ENCODE measurements around the gene LPGAT1. TPM values are rescaled to one million over a fixed set of nuclear protein-coding genes. Genes with fewer than 3 reads are reported as not detected.
A peak's percentile ranks its signal among the peaks of the same experiment; 100 is the strongest.

LPGAT1 gene
- total and polyA plus RNA-seq, 4 experiments from 2014 or later: 13.1 to 31.1 (median 30.4) TPM

DNA sequence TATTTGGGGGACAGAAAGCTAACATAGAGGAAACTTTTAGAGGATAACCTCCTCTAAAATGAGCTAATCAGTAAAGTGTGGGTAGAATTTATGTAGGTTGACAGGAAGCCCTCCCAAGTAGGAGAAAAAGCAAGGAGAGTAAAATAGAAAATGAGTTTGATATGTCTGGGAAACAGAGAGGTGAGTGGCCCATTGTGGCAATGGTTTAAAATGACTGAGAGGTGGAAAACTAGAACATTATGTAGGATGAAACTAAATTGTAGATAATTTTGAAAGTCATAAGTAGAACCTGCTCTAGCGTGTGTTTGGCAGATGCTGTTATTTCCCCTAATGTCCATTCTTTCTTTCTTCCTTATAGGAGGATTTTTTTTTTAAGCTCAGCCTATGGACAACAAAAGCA lies 8.5 kb upstream of the LPGAT1 start:
- Histone ChIP-seq H3K9me3 (ENCODE audit: control insufficient read depth in 1 of 2, low read length in 2 of 2) (no peaks in the 10 kb centered on the region), H3K4me3 (ENCODE audit: low read length in 2 of 2) (no peak overlapping the region), H3K27me3 (ENCODE audit: insufficient read depth, low read length) (no peaks in the 10 kb centered on the region), H3K36me3 (ENCODE audit: insufficient read depth, low read length) (no peaks in the 10 kb centered on the region), H3K27ac (ENCODE audit: low read depth, low read length) (no peak overlapping the region), H3K4me1 (ENCODE audit: insufficient read depth, low read length) (peaks cover 25% of the 10 kb centered on the region)
- H3K9me3 Mint-ChIP-seq: peaks cover 0 to 5% (median 0%) of the 10 kb centered on the region in 8 donors
- H3K4me3 Mint-ChIP-seq: no peak overlapping the region
- DNase-seq: no peak
- H3K27me3 Mint-ChIP-seq: no peaks in the 10 kb centered on the region
- H3K27ac Mint-ChIP-seq: no peak overlapping the region
- H3K4me1 Mint-ChIP-seq: peaks cover 27 to 48% (median 31%) of the 10 kb centered on the region in 4 donors
- ChIA-PET POLR2A (ENCODE audit: partially characterized antibody) (no interaction called here), CTCF (ENCODE audit: partially characterized antibody) (no interaction called here)
- intact Hi-C loops (cut with micrococcal nuclease): loop anchor here (10.0 kb wide), 1 partner anchor 596 kb away; the partner anchor contains the start of gene NENF
- H3K36me3 Mint-ChIP-seq: no peaks in the 10 kb centered on the region

DNA sequence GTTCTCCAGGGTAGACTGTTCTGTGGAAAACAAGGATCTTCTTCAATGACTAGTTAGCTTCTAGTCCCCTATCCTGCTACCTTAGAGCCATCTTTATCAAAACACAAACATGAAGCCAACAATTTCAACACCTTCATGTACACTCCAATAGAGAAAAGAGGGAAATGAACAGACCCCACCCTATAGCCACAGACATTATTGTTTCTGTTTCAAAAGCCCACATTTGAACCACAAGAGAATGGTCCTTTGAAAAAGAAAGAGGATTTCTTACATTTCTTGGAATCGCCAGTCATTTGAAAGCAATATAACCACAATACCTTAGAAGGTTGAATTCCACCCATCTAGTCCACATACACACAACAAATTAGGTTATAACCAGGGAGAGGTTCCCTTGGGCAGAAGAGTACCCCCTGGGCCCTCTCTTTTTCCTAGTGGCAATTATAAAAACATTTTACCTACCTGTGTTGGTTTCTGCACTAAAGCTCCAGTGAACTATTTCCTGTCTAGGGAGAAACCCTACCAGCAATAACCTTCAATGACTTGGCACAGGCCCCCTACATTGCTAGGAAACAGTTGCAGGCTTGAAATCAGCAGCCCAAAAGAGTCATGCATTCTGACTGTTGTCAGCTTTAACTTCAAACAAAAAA lies 2.7 kb upstream of the LPGAT1 start:
- peaks cover 42 to 64% (median 48%) of the 10 kb centered on the region in 4 donors for H3K4me1 Mint-ChIP-seq
- H3K27me3 ChIP-seq (ENCODE audit: insufficient read depth, low read length): no peaks in the 10 kb centered on the region
- H3K36me3 Mint-ChIP-seq: peaks cover 0 to 6% of the 10 kb centered on the region in 2 donors
- H3K4me3 ChIP-seq (ENCODE audit: low read length in 2 of 2): no peak overlapping the region
- H3K4me1 ChIP-seq (ENCODE audit: insufficient read depth, low read length): peaks cover 52% of the 10 kb centered on the region
- intact Hi-C loops (cut with micrococcal nuclease): loop anchor here (1.0 to 10.0 kb wide), 6 partner anchors 9 to 724 kb away; partner anchors contain the start of genes NENF and SLC30A1
- no peaks in the 10 kb centered on the region for H3K36me3 ChIP-seq (ENCODE audit: insufficient read depth, low read length)
- H3K27me3 Mint-ChIP-seq: no peaks in the 10 kb centered on the region
- no peaks in the 10 kb centered on the region for H3K9me3 ChIP-seq (ENCODE audit: control insufficient read depth in 1 of 2, low read length in 2 of 2)
- CTCF ChIA-PET (ENCODE audit: partially characterized antibody): interaction anchor here (0.6 to 2.3 kb wide), 6 partner anchors 9 to 622 kb away, joined by 3 to 6 read pairs (median 4); no protein-coding TSS in a partner anchor
- no peaks in the 10 kb centered on the region for H3K9me3 Mint-ChIP-seq
- H3K27ac Mint-ChIP-seq: peak overlapping the region; percentile 43 to 87 (median 68)
- POLR2A ChIA-PET (ENCODE audit: partially characterized antibody): interaction anchor here (0.6 to 1.1 kb wide), 5 partner anchors 9 to 453 kb away, joined by 3 to 4 read pairs (median 3); no protein-coding TSS in a partner anchor
- peak in 3 of 5 donors; percentile 29 to 45 (median 30) for DNase-seq
- no peak overlapping the region for H3K27ac ChIP-seq (ENCODE audit: low read depth, low read length)
- H3K4me3 Mint-ChIP-seq: peak overlapping the region; percentile 17 to 75 (median 62)

DNA sequence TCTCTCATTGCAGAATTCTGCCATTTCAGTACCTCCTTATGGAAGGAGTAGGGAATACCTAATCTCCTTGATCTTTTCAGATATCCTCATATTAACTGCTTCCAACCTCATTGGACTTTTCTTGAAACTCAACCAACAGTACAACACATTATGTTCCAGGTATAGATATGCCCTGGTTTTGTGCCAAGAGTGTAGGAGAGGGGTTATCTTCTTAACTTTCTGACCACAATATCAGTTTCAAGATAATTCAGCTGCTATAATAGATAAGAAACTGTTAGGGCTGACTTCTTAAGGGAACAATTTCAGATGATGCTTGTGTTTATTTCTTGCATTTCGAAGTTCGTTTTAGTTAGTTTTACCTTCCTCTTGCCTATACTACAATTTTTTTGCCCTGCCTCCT lies 2.1 kb upstream of the LPGAT1 start:
- CTCF ChIA-PET (ENCODE audit: partially characterized antibody): interaction anchor here (1.5 to 2.3 kb wide), 5 partner anchors 10 to 623 kb away, joined by 3 to 6 read pairs (median 4); no protein-coding TSS in a partner anchor
- H3K27ac Mint-ChIP-seq: peak overlapping the region; percentile 31 to 87 (median 66)
- Histone ChIP-seq H3K27me3 (ENCODE audit: insufficient read depth, low read length) (no peaks in the 10 kb centered on the region), H3K9me3 (ENCODE audit: control insufficient read depth in 1 of 2, low read length in 2 of 2) (no peaks in the 10 kb centered on the region), H3K27ac (ENCODE audit: low read depth, low read length) (no peak overlapping the region), H3K36me3 (ENCODE audit: insufficient read depth, low read length) (no peaks in the 10 kb centered on the region), H3K4me1 (ENCODE audit: insufficient read depth, low read length) (peaks cover 58% of the 10 kb centered on the region), H3K4me3 (ENCODE audit: low read length in 2 of 2) (no peak overlapping the region)
- H3K27me3 Mint-ChIP-seq: no peaks in the 10 kb centered on the region
- peaks cover 45 to 69% (median 52%) of the 10 kb centered on the region in 4 donors for H3K4me1 Mint-ChIP-seq
- no peak for DNase-seq
- intact Hi-C loops (cut with micrococcal nuclease): loop anchor here (1.0 to 10.0 kb wide), 6 partner anchors 10 to 725 kb away; partner anchors contain the start of genes NENF and SLC30A1
- POLR2A ChIA-PET (ENCODE audit: partially characterized antibody): interaction anchor here (0.7 to 1.1 kb wide), 3 partner anchors 12 to 131 kb away, joined by 3 read pairs; no protein-coding TSS in a partner anchor
- H3K9me3 Mint-ChIP-seq: no peaks in the 10 kb centered on the region
- H3K36me3 Mint-ChIP-seq: peaks cover 0 to 6% of the 10 kb centered on the region in 2 donors
- H3K4me3 Mint-ChIP-seq: peak overlapping the region in 7 of 8 donors; percentile 40 to 75 (median 67)

DNA sequence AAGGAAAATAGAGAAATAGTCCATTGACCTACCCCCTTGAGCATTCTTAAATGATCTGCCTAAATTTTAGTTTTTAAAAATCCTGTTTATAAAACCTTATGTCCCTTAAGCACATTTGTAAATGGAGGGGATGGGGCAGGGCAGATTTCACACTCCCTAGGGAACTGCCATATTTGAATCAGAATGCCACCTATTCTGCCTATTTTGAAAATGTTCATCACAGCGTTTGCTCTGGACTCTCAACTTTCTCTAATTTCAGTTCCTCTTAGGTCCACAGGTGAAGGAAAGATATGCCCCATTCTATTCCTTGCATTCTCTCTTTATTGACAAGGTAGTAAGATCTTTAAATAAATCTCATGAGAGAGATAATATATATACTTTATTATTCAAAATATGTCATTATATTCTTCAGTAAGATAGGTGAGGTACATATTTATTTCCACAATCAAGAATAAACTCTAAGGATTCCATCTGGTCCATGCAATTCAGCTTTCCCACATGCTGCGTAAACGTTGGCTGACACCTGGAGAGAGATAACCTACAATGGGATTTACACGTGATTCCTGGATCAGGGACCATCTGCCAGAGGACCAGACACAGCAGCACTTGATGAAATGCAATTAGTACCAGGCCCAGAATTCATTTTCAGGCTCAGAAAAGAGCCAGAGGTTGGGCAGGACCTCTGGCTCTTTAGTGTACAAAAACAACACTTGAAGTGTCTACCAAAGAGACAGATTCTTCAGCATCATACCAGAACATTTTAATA lies 1.2 kb upstream of the LPGAT1 start:
- peaks cover 67% of the 10 kb centered on the region for H3K4me1 ChIP-seq (ENCODE audit: insufficient read depth, low read length)
- H3K36me3 Mint-ChIP-seq: peaks cover 0 to 6% of the 10 kb centered on the region in 2 donors
- H3K36me3 ChIP-seq (ENCODE audit: insufficient read depth, low read length): no peaks in the 10 kb centered on the region
- no peak overlapping the region for H3K4me3 ChIP-seq (ENCODE audit: low read length in 2 of 2)
- no peaks in the 10 kb centered on the region for H3K9me3 Mint-ChIP-seq
- H3K27me3 Mint-ChIP-seq: no peaks in the 10 kb centered on the region
- peak overlapping the region; percentile 82 to 94 (median 90) for H3K27ac Mint-ChIP-seq
- peak overlapping the region; percentile 72 for H3K27ac ChIP-seq (ENCODE audit: low read depth, low read length)
- peak overlapping the region; percentile 88 to 94 (median 90) for H3K4me3 Mint-ChIP-seq
- no peaks in the 10 kb centered on the region for H3K9me3 ChIP-seq (ENCODE audit: control insufficient read depth in 1 of 2, low read length in 2 of 2)
- DNase-seq: no peak
- peaks cover 52 to 76% (median 59%) of the 10 kb centered on the region in 4 donors for H3K4me1 Mint-ChIP-seq
- no peaks in the 10 kb centered on the region for H3K27me3 ChIP-seq (ENCODE audit: insufficient read depth, low read length)
- ChIA-PET CTCF (ENCODE audit: partially characterized antibody) (interaction anchor here (0.5 to 2.3 kb wide), 4 partner anchors 11 to 244 kb away, joined by 3 to 6 read pairs (median 4); no protein-coding TSS in a partner anchor), POLR2A (ENCODE audit: partially characterized antibody) (interaction anchor here (1.3 kb wide), 2 partner anchors 11 to 151 kb away, joined by 3 read pairs; no protein-coding TSS in a partner anchor)
- intact Hi-C loops (cut with micrococcal nuclease): loop anchor here (2.0 to 10.0 kb wide), 7 partner anchors 39 to 726 kb away; partner anchors contain the start of genes NENF, PPP2R5A and SLC30A1

DNA sequence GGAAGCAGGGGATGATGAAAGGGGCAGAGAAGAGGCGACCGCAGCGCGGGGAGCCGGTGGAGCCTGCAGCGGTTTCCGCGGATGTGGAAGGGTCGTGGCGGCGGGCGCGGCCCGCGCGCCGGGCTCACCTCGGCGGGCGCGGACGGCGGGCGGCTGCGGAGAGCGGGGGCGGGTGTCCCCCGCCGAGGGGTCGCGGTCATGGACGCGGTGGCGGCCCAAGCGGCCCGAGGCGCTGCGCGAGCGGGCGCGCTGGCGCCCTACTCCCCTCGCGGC lies 572 bp downstream of the LPGAT1 start:
- intact Hi-C loops (cut with micrococcal nuclease): loop anchor here (1.0 to 10.0 kb wide), 9 partner anchors 38 to 727 kb away; partner anchors contain the start of genes DTL, INTS7, NENF and PPP2R5A
- peak overlapping the region; percentile 84 to 96 (median 92) for H3K27ac Mint-ChIP-seq
- no peaks in the 10 kb centered on the region for H3K9me3 ChIP-seq (ENCODE audit: control insufficient read depth in 1 of 2, low read length in 2 of 2)
- no peaks in the 10 kb centered on the region for H3K27me3 Mint-ChIP-seq
- peak overlapping the region; percentile 72 for H3K27ac ChIP-seq (ENCODE audit: low read depth, low read length)
- peaks cover 50 to 75% (median 59%) of the 10 kb centered on the region in 4 donors for H3K4me1 Mint-ChIP-seq
- CTCF ChIA-PET (ENCODE audit: partially characterized antibody): no interaction called here
- POLR2A ChIA-PET (ENCODE audit: partially characterized antibody): no interaction called here
- H3K36me3 ChIP-seq (ENCODE audit: insufficient read depth, low read length): no peaks in the 10 kb centered on the region
- H3K4me1 ChIP-seq (ENCODE audit: insufficient read depth, low read length): peaks cover 68% of the 10 kb centered on the region
- H3K36me3 Mint-ChIP-seq: peaks cover 0 to 6% of the 10 kb centered on the region in 2 donors
- peak overlapping the region; percentile 87 to 95 (median 92) for H3K4me3 Mint-ChIP-seq
- H3K4me3 ChIP-seq (ENCODE audit: low read length in 2 of 2): peak overlapping the region in 1 of 2 donors; percentile 69
- no peaks in the 10 kb centered on the region for H3K27me3 ChIP-seq (ENCODE audit: insufficient read depth, low read length)
- peak in 4 of 5 donors; percentile 15 to 39 (median 27) for DNase-seq
- no peaks in the 10 kb centered on the region for H3K9me3 Mint-ChIP-seq

DNA sequence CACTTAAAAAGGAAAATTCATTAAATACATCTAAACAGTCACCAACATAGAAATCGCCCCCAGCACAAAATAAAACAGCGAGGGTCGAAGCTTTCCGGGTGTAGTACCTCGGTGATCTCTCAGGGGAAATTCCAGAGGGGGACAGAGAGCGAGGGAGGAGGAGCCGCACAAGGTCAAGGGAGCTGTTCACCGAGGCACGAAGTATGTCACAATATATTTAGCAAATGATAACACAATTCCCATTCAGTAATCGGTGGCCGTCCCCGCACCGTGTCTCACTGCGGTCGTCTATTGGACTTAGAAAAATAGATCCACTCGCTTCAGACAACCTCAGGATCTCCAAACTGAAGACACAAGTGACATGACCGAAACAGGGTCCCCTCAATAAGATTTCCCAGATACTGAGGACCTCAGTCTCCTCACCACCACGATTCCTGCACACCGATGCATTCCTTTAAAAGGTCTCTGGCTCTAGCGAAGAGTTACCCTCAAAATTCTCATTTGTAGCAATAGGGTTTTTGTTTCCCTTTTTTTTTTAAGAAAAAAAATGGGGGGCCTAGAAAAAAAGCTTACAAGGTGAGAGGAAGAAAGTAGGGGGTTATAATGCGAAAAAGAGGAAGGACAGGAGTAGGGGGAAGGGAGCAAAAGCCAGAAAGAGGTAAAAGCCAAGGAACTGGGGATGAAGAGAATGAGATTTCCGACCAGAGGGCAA lies 1.1 kb downstream of the LPGAT1 start:
- DNase-seq: no peak
- POLR2A ChIA-PET (ENCODE audit: partially characterized antibody): interaction anchor here (0.6 to 1.9 kb wide), 2 partner anchors 13 to 16 kb away, joined by 3 to 7 read pairs; no protein-coding TSS in a partner anchor
- H3K27ac ChIP-seq (ENCODE audit: low read depth, low read length): peak overlapping the region; percentile 72
- H3K27me3 Mint-ChIP-seq: no peaks in the 10 kb centered on the region
- intact Hi-C loops (cut with micrococcal nuclease): loop anchor here (1.0 to 10.0 kb wide), 9 partner anchors 37 to 728 kb away; partner anchors contain the start of genes DTL, INTS7, NENF and PPP2R5A
- peak overlapping the region; percentile 84 to 96 (median 92) for H3K27ac Mint-ChIP-seq
- H3K36me3 Mint-ChIP-seq: peaks cover under 1 to 10% of the 10 kb centered on the region in 2 donors
- no peaks in the 10 kb centered on the region for H3K36me3 ChIP-seq (ENCODE audit: insufficient read depth, low read length)
- CTCF ChIA-PET (ENCODE audit: partially characterized antibody): interaction anchor here (1.3 to 1.6 kb wide), 3 partner anchors 8 to 206 kb away, joined by 3 to 4 read pairs (median 3); partner anchors contain the start of genes DTL and INTS7
- H3K4me1 ChIP-seq (ENCODE audit: insufficient read depth, low read length): peaks cover 68% of the 10 kb centered on the region
- peak overlapping the region in 1 of 2 donors; percentile 69 for H3K4me3 ChIP-seq (ENCODE audit: low read length in 2 of 2)
- H3K27me3 ChIP-seq (ENCODE audit: insufficient read depth, low read length): no peaks in the 10 kb centered on the region
- H3K4me3 Mint-ChIP-seq: peak overlapping the region; percentile 87 to 95 (median 92)
- peaks cover 48 to 75% (median 58%) of the 10 kb centered on the region in 4 donors for H3K4me1 Mint-ChIP-seq
- H3K9me3 ChIP-seq (ENCODE audit: control insufficient read depth in 1 of 2, low read length in 2 of 2): no peaks in the 10 kb centered on the region
- no peaks in the 10 kb centered on the region for H3K9me3 Mint-ChIP-seq

All from CD4-positive, alpha-beta memory T cell (primary cell).